ENCODE measurements around the gene DNAL1.

Gene DNAL1

GRCh38 chr14:73724696-73725095 lies 79.9 kb downstream of the DNAL1 start:
- no peak for DNase-seq (ENCODE audit: low read depth)

GRCh38 chr14:73725116-73726024 lies 80.6 kb downstream of the DNAL1 start:
- DNase-seq (ENCODE audit: low read depth) = no peak

- no peak for DNase-seq (ENCODE audit: low read depth)
These were observed 81.5 kb downstream of the DNAL1 start for GRCh38 chr14:73726025-73726961.

GRCh38 chr14:73727166-73727565 lies 82.4 kb downstream of the DNAL1 start:
- no peak for DNase-seq (ENCODE audit: low read depth)

- peak; percentile 85 for DNase-seq (ENCODE audit: low read depth)
These were observed 84.0 kb downstream of the DNAL1 start for GRCh38 chr14:73728717-73729330.

GRCh38 chr14:73729556-73730265 lies 84.9 kb downstream of the DNAL1 start:
- DNase-seq (ENCODE audit: low read depth) = no peak

GRCh38 chr14:73731111-73731510 lies 86.3 kb downstream of the DNAL1 start:
- no peak for DNase-seq (ENCODE audit: low read depth)

GRCh38 chr14:73732006-73732405 lies 87.2 kb downstream of the DNAL1 start:
- DNase-seq (ENCODE audit: low read depth) = no peak

GRCh38 chr14:73736842-73737241 lies 92.1 kb downstream of the DNAL1 start:
- no peak for DNase-seq (ENCODE audit: low read depth)

- DNase-seq (ENCODE audit: low read depth) = no peak
These were observed 93.9 kb downstream of the DNAL1 start for GRCh38 chr14:73738518-73739173.

GRCh38 chr14:73739174-73739898 lies 94.5 kb downstream of the DNAL1 start:
- DNase-seq (ENCODE audit: low read depth) = no peak

GRCh38 chr14:73739899-73740617 lies 95.3 kb downstream of the DNAL1 start:
- DNase-seq (ENCODE audit: low read depth) = no peak

GRCh38 chr14:73740618-73741326 lies 96.0 kb downstream of the DNAL1 start:
- no peak for DNase-seq (ENCODE audit: low read depth)

GRCh38 chr14:73741386-73741875 lies 96.6 kb downstream of the DNAL1 start:
- DNase-seq (ENCODE audit: low read depth) = no peak

- no peak for DNase-seq (ENCODE audit: low read depth)
These were observed 97.2 kb downstream of the DNAL1 start for GRCh38 chr14:73741876-73742519.

- DNase-seq (ENCODE audit: low read depth) = no peak
These were observed 97.9 kb downstream of the DNAL1 start for GRCh38 chr14:73742520-73743238.

- DNase-seq (ENCODE audit: low read depth) = no peak
These were observed 98.7 kb downstream of the DNAL1 start for GRCh38 chr14:73743431-73743931.

Measured in activated gamma-delta T cell treated with anti-CD3 and anti-CD28 coated beads, Interleukin-2, amount 50 U/mL, for 16 hours (primary cell).